NOMO-1 treated with dmso at 0.1 percent for 144 hours (cell line): Measurements from ENCODE around the gene CCDC63.

Experiments used
- DNase-seq: peaks from one replicate; lab custom pipeline; 2025; ENCODE audit not compliant: unreplicated experiment; lab: John Stamatoyannopoulos, UW

Gene CCDC63

DNA sequence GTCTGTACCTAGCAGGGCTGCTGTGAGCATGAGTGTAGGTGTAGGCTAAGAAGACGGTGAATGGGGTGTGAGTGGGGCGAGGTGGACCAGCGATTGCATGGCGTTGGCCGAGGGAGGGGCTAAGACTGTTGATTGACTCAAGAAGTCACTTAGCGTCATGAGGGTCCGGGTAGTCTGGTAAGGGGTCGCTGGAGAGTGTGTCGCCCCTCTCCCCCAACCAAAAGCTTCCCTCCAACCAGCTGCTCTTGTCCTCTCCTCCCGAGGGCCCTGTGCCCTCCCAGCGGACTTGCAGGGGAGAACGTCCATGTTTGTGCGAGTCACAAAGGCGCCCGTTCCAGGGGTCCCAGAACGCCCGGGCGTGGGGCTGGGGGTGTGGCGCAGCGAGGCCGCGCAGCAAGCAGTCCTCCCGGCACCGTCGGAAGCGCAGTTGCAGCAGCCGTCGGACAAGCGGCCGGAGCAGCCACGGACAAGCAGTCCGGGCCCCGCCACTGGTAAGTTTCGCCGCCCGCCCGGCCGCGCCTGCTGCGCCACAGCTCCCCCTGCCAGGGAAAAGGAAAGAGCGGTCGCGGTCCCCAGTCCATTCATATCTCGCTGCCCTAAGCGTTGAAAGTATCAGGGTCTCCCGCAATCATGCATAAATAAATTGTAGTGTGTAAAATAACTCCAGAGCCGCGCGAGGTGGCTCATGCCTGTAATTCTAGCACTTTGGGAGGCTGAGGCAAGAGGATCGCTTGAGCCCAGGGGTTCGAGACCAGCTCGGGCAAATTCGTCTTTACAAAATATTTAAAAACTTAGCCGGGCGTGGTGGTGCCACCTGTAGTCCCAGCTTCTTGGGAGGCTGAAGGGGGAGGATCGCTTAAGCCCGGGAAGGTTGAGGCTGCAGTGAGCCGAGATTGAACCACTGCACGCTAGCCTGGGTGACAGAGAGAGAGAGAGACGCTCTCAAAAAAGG, at the start of gene CCDC63:
TSS of gene CCDC63 (plus strand) at position 373 of the 952 bp plus-strand sequence. CDS start 5,968 bp downstream, outside the sequence.
- peak; percentile 29 for DNase-seq

- no peak for DNase-seq
These were observed 48.3 kb upstream of the CCDC63 start for GRCh38 chr12:110798461-110798860.

DNA sequence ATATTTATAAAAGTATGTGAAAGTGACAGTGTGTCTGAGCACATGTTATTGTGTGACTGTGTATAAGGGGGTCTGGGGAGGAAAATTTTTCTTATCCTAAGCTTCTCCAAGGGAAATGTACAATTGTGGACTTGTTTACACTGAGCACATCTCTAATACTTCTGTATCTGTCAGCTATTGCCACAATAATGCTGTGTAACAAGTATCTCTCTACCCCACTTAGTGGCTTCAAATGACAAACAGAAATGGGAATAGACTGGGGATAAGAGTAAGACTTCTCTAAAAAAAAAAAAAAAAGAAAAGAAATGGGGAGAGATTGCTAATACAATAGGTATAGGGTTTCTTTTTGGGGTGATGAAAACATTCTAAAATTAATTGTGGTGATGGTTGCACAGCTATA, 44.3 kb upstream of the CCDC63 start:
- DNase-seq: no peak

DNA sequence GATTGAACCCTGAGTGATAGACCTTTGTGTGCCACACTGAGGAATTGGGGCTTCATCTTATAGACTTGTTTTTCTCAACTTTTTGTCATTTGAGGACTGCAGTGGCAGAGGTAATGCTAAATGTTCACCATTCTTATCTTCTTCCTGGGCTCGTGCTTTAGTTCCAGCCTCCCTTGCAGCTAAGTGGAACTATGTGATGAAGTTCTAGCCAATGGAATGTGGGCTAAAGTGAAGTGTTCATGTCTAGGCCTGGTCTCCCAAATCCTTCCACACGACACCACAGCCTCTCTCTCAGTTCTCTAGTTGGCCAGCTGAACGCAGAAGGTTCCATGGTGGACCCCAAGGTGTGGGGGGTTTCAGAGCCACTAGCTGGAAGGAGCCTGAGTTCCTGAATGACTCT, 42.4 kb upstream of the CCDC63 start:
- no peak for DNase-seq

DNA sequence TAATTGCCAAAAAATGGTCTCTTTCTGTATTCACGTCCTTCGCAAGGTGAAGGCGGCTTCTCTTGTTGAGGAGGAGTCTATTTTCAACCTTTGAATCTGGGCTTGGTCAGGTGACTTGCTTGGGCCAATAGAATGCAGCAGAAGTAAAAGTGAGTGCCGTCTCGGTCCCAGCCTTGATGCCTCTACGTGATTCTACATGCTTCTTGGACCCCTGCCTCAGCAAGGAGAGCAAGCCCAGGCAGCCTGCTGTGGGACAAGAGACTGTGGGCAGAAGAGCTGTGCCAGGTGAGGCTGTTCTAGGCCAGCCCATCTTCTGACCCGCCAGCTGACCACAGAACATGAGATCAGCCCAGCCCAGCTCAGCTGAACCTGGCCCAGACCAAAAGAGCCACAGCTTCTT, 39.1 kb upstream of the CCDC63 start:
- DNase-seq: no peak

DNA sequence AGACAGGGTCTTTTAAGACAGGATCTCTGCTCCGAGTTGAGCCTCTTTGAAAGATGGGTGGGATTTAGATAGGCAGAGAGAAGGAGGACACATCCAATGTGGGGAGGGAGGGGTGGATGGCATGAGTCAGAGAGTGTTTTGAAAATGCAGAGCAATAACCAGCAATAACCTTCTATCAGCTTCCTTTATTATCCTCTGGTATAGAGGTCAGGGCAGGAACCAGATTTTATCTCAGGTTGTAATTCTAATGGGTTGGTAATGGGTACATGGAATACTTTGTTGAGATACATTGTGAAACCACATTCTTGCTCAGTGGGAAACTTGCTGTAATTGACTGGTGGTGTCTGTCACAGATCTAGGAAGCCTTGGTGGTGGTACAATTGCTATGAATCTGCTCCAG, 37.6 kb upstream of the CCDC63 start:
- DNase-seq: no peak

DNA sequence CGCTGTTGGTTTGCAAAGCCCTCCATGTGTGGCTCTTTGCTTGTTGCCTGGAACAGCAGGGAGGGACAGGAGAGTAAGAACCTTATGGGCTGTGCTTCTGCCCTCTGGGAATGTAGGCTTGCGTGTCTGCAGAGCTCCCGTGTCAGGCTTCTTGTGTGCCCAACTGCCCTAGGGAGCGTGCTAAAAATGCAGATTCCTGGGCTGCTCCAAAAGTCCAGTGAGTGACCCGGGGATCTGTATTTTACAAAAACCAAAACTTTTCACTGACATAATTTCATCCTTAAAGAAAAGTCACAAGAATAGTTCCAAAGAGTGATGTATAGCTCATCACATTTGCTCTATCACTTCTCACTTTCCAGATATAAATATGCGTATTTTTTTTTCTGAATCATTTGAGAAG, 34.8 kb upstream of the CCDC63 start:
- DNase-seq: no peak

- DNase-seq: no peak
These were observed 33.5 kb upstream of the CCDC63 start for GRCh38 chr12:110813285-110813684.

DNA sequence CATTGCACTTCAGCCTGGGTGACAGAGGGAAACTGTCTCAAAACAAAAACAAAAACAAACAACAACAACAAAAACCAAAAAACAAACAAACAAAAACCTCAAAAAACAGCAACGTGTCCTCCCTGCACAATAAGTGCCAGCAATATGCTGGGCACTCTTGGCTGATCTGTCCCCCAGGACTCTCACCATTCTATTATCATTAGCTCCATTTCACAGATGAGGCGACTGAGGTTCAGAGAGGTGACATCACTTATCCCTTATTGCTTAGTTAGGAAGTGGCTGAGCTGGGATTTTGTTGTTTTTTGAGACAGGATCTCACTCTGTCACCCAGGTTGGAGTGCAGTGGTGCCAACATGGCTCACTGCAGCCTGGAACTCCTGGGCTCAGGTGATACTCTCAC, 33.0 kb upstream of the CCDC63 start:
- DNase-seq: no peak

- DNase-seq: no peak
These were observed 30.5 kb upstream of the CCDC63 start for GRCh38 chr12:110816248-110816647.

DNA sequence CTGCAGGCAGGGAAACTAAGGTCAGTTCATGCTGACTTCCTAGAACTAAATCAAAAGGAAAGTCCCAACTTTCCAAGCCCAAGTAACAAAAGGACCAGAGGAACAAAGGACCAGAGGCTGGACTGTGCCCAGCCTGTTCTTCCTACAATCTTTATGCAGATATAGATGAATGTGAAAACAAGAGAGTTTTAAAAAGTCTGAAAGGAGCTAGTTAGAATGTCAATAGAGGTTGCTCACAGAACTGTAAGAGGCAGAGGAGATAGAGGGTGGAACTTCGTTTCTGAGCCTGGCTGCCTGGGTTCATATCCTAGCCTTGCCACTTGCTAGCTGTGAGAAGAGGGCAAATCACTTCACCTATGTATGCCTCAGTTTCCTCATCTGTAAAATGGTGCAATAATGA, 30.0 kb upstream of the CCDC63 start:
- DNase-seq: no peak

- no peak for DNase-seq
These were observed 28.3 kb upstream of the CCDC63 start for GRCh38 chr12:110818511-110818910.

DNA sequence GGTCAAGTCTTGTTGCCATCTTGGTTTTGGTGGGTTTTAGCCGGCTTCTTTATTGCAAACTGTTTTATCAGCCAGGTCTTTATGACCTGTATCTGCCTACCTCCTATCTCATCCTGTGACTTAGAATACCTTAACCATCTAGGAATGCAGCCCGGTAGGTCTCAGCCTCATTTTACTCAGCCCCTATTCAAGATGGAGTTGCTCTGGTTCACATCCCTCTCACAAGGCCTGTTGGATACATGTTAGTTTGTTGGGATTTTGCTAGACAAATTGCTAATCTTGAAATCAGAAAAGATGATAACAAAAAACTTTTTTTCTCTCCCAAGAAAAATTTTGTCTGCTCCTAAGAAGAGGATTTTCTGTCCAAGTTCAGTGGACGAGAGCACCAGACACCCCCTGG, 27.6 kb upstream of the CCDC63 start:
- no peak for DNase-seq

DNA sequence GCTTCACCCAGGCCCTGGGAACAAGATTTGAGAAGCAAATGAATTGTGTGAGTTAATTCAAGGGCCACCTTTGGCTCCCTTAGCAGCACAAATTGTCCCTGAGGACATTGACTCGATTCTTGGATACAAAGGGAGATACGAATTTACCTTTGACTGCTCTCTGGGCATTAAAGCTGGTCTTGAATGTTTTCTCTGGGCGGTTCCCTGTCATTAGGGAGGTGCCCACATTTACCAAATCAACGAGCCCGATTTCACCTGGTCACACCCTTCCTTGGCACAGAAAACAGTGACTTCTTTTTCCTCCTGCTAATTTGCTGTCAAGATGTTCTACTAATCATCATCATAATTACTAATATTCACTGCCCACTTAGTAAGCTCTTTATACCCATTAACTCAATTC, 27.1 kb upstream of the CCDC63 start:
- DNase-seq: no peak

DNA sequence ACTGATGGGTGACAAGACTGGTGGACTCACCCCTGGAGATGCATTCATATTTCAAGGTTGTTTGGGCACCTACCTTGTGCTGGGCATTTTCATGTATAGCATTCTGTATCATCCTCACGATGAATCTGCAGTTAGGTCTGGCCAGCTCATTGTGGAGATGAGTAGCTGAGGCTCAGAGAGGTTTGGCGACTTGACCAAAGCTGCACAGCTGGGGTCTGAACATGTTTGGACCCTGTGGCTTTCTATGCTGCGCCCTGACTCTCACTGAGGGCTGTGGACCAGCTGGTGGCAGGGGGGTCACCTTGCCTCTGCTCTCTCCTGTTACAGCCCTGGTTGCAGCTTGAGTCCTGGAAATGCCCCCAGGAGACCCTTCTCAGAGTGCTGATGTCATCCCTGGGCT, 24.9 kb upstream of the CCDC63 start:
- no peak for DNase-seq

DNA sequence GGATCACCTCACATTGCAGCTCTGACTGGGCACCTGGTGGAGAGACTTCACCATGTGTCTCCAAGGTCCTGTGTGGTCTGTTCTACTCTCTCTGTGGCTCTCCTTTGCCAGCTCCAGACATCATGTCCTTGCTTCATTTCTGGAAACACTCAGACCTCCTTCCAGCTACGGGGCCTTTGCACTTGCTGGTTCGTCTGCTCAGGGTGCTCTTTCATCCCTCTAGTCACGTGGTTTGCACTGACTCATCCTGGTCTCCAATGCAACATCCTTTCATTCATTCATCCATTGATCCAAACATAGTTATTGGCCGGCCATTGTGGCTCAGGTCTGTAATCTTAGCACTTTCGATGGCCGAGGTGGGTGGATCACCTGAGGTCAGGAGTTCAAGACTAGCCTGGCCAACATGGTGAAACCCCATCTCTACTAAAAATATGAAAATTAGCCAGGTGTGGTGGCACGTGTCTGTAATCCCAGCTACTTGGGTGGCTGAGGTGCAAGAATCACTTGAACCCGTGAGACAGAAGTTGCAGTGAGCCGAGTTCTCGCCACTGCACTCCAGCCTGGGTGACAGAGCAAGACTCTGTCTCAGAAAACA, 23.9 kb upstream of the CCDC63 start:
- DNase-seq: no peak

- DNase-seq: no peak
These were observed 22.4 kb upstream of the CCDC63 start for GRCh38 chr12:110824342-110824741.

DNA sequence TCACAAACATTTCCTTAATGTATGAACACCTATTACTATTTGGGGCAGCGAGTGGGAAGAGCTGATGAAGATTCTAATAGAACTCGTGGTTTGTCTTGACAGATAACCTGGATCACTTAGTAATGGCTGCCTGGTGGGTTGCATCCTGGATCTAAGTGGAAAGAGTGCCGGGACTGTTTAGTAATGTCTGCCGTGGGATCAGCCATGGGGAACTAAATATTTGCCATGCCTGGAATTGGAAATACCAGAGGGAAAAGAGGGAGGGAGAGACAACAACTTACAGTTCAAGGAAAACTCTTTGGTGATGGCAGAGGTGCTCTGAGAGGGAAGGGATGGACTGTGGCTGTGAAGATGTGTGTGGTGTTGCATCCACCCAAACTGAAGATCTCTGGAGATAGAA, 21.3 kb upstream of the CCDC63 start:
- no peak for DNase-seq

DNA sequence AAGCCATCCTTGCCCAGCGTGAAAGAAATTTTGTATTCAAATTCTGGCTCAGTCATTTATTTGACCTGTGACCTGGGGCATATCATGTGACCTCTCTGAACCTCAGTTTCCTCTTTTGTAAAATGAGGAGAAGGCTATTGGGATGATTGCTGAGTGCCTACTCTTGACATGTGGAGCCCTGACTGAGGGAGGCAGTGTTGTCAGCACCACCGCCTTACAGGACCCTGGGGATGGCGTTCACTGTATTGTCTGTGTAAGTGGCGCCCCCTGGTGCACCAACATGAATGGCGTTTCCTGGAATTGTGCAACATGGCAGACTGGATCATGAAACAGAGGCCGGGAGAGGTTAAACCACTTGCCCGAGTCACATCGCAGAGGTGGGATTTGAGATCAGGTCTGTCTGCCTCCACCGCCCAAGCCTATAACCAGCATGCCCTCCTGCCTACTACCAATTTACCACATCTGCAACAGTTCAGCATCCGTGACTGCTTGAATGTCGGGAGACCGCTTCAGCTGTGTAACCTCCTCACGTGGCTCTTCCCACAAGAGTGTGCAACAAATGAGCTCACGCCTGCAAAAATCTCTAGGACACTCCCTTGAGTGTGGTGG, 20.1 kb upstream of the CCDC63 start:
- peak; percentile 78 for DNase-seq

- no peak for DNase-seq
These were observed 17.5 kb upstream of the CCDC63 start for GRCh38 chr12:110829308-110829707.

GRCh38 chr12:110836291-110836690, 10.5 kb upstream of the CCDC63 start:
- DNase-seq: no peak

- no peak for DNase-seq
These were observed 5.8 kb upstream of the CCDC63 start for GRCh38 chr12:110841007-110841406.
